Keratinocyte (primary cell): ENCODE measurements around the gene MKX. TPM values are rescaled to one million over a fixed set of nuclear protein-coding genes. Genes with fewer than 3 reads are reported as not detected.

Experiments used
- DNase-seq: peaks from one replicate; pipeline ENCODE4 v3.0.0-alpha.2; 2011; ENCODE audit warnings: low read depth, missing footprints, low spot score
- FAIRE-seq: peaks from 2 replicates; lab custom pipeline; 2011; peaks lifted over from hg19 to GRCh38; lab: Jason Lieb, UNC
- H2AFZ ChIP-seq: 2 replicates; pipeline ENCODE4 v1.6.0; 2012; ENCODE audit warnings: low read length, control low read depth, inconsistent platforms; ENCODE audit not compliant: control insufficient read depth
- H3K27ac ChIP-seq: 2 replicates; pipeline ENCODE4 v1.5.1; 2011; ENCODE audit warnings: low read length; ENCODE audit not compliant: control insufficient read depth, insufficient read depth
- H3K27me3 ChIP-seq: 3 replicates; pipeline ENCODE4 v1.6.0; 2011; ENCODE audit warnings: low read length; ENCODE audit not compliant: control insufficient read depth, insufficient read depth; ENCODE audit errors: extremely low read depth
- H3K36me3 ChIP-seq, 2 experiments: 2 replicates in 1 of 2; 3 replicates in 1 of 2; pipeline ENCODE4 v1.5.1; 2011; ENCODE audit warnings: low read length in 2 of 2, mild to moderate bottlenecking in 1 of 2; ENCODE audit not compliant: control insufficient read depth in 2 of 2, insufficient read depth in 2 of 2; ENCODE audit errors: extremely low read depth in 1 of 2
- H3K4me1 ChIP-seq: 3 replicates; pipeline ENCODE4 v1.5.1; 2011; ENCODE audit warnings: low read length; ENCODE audit not compliant: control insufficient read depth, insufficient read depth; ENCODE audit errors: extremely low read depth
- H3K4me2 ChIP-seq: 3 replicates; pipeline ENCODE4 v1.6.0; 2011; ENCODE audit warnings: low read depth, low read length; ENCODE audit not compliant: control insufficient read depth, insufficient read depth; ENCODE audit errors: extremely low read depth
- H3K4me3 ChIP-seq, 3 experiments: fragments of 200-600 bp in 1 of 3; sonication (generic) in 1 of 3; 2 replicates in 2 of 3; 3 replicates in 1 of 3; pipeline ENCODE4 v1.5.1; 2011 to 2016; ENCODE audit warnings: low read length in 3 of 3, mild to moderate bottlenecking in 3 of 3, control low read depth in 2 of 3, inconsistent platforms in 1 of 3, low read depth in 1 of 3, mixed read lengths in 1 of 3, mixed run types in 1 of 3, moderate library complexity in 1 of 3; ENCODE audit not compliant: control insufficient read depth in 2 of 3, insufficient read depth in 2 of 3; ENCODE audit errors: extremely low read depth in 1 of 3
- H3K79me2 ChIP-seq: 2 replicates; pipeline ENCODE4 v1.6.0; 2012; ENCODE audit warnings: low read length; ENCODE audit not compliant: control insufficient read depth, insufficient read depth
- H3K9ac ChIP-seq: 3 replicates; pipeline ENCODE4 v1.6.0; 2011; ENCODE audit warnings: low read length; ENCODE audit not compliant: control insufficient read depth, insufficient read depth; ENCODE audit errors: extremely low read depth
- H3K9me1 ChIP-seq: 3 replicates; pipeline ENCODE4 v1.6.0; 2011; ENCODE audit warnings: low read length; ENCODE audit not compliant: control insufficient read depth, insufficient read depth; ENCODE audit errors: extremely low read depth
- H3K9me3 ChIP-seq: 2 replicates; pipeline ENCODE4 v1.5.1; 2012; ENCODE audit warnings: low read depth, low read length; ENCODE audit not compliant: control insufficient read depth
- H4K20me1 ChIP-seq: 3 replicates; pipeline ENCODE4 v1.6.0; 2011; ENCODE audit warnings: low read length; ENCODE audit not compliant: control insufficient read depth, insufficient read depth; ENCODE audit errors: extremely low read depth
- EZH2 ChIP-seq: IDR thresholded peaks from one replicate; pipeline ENCODE4 v1.6.1; 2012; ENCODE audit warnings: inconsistent platforms, mild to moderate bottlenecking, low read length, moderate library complexity
- dilution Hi-C: fragments of 300-500 bp; cut with MboI; formaldehyde crosslinking; loops from one replicate; pipeline ENCODE4 v1.7.0; 2020; ENCODE audit warnings: low sequenced_read_pairs; ENCODE audit not compliant: extremely low pct_ligation_motif_present
- polyA plus RNA-seq, 5 experiments: library from polyadenylated mRNA; depleted of rRNA in 3 of 5; stranded (reverse) in 3 of 5; stranded (forward) in 1 of 5; unstranded in 1 of 5; fragments of >200 nt; gene quantifications; 1 replicate in 1 of 5; 2 replicates in 3 of 5; 3 replicates in 1 of 5; pipeline versions ENCODE4 v1.2.1 to v1.2.3, GENCODE V29; 2011 to 2012; ENCODE audit warnings: missing spikeins in 2 of 5, low read depth in 1 of 5, low replicate concordance in 1 of 5
- TF ChIP-seq, protein P1 (sequence below), 3 experiments: IDR thresholded peaks in 1 of 3; conservative IDR thresholded peaks in 1 of 3; optimal IDR thresholded peaks in 1 of 3; 2 replicates in 2 of 3; 3 replicates in 1 of 3; pipeline versions ENCODE3 to v1.5.1; 2011; ENCODE audit warnings: low read length in 3 of 3, mild to moderate bottlenecking in 3 of 3, moderate library complexity in 2 of 3, control low read depth in 1 of 3, inconsistent platforms in 1 of 3; ENCODE audit not compliant: insufficient read depth in 2 of 3; ENCODE audit errors: extremely low read depth in 1 of 3

MKX gene
- polyA plus RNA-seq, 1 donor (not counting 4 experiments of a cell fraction or from before 2014, with no cell fraction given), result 0.04 TPM

DNA sequence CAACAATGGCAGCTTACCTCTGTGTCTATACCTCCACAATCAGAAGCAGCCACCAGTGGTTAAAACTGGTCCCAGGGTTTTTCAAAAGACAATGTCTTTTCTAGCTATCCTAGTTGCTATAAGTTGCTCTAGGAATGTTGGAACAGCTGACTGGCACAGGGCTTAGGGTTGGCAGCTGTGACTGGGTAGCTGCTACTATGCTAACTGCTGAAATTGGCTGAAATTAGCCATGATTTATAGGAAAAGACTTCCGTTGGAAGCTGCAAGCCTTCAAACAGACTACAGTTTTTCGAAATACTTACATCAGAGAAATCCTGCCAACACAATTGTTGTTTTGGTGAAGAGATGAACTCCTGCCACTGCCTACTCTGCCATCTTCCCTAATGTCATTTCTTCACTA is 102.3 kb downstream of the MKX start:
- no peaks in the 10 kb centered on the region for H3K36me3 ChIP-seq
- H4K20me1 ChIP-seq, result no peaks in the 10 kb centered on the region
- no peaks in the 10 kb centered on the region for H3K9me1 ChIP-seq
- DNase-seq (no peak), FAIRE-seq (no peak)
- no peaks in the 10 kb centered on the region for H3K79me2 ChIP-seq
- no peak overlapping the region for H3K4me2 ChIP-seq
- no peak overlapping the region for H3K27ac ChIP-seq
- H3K9ac ChIP-seq, result no peak overlapping the region
- no peak overlapping the region for H2AFZ ChIP-seq
- H3K4me1 ChIP-seq, result no peaks in the 10 kb centered on the region
- no peaks in the 10 kb centered on the region for H3K27me3 ChIP-seq
- TF ChIP-seq EZH2, result no peak
- TF ChIP-seq, protein P1, sequence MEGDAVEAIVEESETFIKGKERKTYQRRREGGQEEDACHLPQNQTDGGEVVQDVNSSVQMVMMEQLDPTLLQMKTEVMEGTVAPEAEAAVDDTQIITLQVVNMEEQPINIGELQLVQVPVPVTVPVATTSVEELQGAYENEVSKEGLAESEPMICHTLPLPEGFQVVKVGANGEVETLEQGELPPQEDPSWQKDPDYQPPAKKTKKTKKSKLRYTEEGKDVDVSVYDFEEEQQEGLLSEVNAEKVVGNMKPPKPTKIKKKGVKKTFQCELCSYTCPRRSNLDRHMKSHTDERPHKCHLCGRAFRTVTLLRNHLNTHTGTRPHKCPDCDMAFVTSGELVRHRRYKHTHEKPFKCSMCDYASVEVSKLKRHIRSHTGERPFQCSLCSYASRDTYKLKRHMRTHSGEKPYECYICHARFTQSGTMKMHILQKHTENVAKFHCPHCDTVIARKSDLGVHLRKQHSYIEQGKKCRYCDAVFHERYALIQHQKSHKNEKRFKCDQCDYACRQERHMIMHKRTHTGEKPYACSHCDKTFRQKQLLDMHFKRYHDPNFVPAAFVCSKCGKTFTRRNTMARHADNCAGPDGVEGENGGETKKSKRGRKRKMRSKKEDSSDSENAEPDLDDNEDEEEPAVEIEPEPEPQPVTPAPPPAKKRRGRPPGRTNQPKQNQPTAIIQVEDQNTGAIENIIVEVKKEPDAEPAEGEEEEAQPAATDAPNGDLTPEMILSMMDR (optimal IDR thresholded peaks at IDR 0.05 in 1 of 3, IDR thresholded peaks at IDR 0.05 in 1 of 3, conservative IDR thresholded peaks at IDR 0.05 in 1 of 3; ENCODE audit: extremely low read depth in 1 of 3, insufficient read depth in 2 of 3, low read length in 3 of 3), result no peak
- H3K4me3 ChIP-seq, result no peak overlapping the region
- dilution Hi-C loops, result no loop called here
- no peaks in the 10 kb centered on the region for H3K9me3 ChIP-seq

DNA sequence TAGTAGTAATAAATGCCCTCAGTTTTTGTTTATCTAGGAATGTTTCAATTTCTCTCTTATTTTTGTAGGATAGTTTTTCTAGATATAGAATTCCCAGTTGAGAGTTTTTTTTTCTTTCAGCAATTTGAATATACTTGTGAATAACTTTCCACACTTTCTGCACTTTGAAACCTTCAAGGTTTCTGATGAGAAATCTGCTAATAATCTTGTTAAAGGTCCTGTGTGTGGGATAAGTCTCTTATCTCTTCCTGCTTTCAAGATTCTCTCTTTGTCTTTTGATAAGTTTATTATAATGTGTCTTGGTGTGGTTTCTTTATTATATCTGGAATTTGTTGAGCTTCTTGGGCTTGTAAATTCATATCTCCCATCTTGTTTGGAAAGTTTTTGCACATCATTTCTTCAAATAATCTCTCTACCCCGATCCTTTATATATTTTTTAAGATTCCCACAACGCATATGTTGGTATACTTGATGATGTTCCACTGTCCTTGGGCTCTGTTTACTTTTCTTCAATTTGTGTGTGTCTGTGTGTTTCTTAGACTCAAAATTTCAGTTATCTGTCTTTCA is 103.5 kb downstream of the MKX start:
- H2AFZ ChIP-seq, result no peak overlapping the region
- no peak overlapping the region for H3K4me2 ChIP-seq
- H3K4me3 ChIP-seq, result no peak overlapping the region
- no peak for TF ChIP-seq EZH2
- TF ChIP-seq, protein P1 (optimal IDR thresholded peaks at IDR 0.05 in 1 of 3, IDR thresholded peaks at IDR 0.05 in 1 of 3, conservative IDR thresholded peaks at IDR 0.05 in 1 of 3; ENCODE audit: extremely low read depth in 1 of 3, insufficient read depth in 2 of 3, low read length in 3 of 3), result no peak
- no peaks in the 10 kb centered on the region for H3K79me2 ChIP-seq
- no peak overlapping the region for H3K27ac ChIP-seq
- no peaks in the 10 kb centered on the region for H3K9me3 ChIP-seq
- H3K27me3 ChIP-seq, result no peaks in the 10 kb centered on the region
- dilution Hi-C loops, result no loop called here
- H3K9ac ChIP-seq, result no peak overlapping the region
- FAIRE-seq (no peak), DNase-seq (no peak)
- no peaks in the 10 kb centered on the region for H3K9me1 ChIP-seq
- no peaks in the 10 kb centered on the region for H3K4me1 ChIP-seq
- H3K36me3 ChIP-seq, result no peaks in the 10 kb centered on the region
- H4K20me1 ChIP-seq, result no peaks in the 10 kb centered on the region
